Measurements from ENCODE around the gene CPNE4.
"Not testable (repeated sequence)": the region's sequence is repeated elsewhere in the genome, so short reads cannot be mapped to it uniquely, and the experiment has no call there.

CPNE4 gene

DNA sequence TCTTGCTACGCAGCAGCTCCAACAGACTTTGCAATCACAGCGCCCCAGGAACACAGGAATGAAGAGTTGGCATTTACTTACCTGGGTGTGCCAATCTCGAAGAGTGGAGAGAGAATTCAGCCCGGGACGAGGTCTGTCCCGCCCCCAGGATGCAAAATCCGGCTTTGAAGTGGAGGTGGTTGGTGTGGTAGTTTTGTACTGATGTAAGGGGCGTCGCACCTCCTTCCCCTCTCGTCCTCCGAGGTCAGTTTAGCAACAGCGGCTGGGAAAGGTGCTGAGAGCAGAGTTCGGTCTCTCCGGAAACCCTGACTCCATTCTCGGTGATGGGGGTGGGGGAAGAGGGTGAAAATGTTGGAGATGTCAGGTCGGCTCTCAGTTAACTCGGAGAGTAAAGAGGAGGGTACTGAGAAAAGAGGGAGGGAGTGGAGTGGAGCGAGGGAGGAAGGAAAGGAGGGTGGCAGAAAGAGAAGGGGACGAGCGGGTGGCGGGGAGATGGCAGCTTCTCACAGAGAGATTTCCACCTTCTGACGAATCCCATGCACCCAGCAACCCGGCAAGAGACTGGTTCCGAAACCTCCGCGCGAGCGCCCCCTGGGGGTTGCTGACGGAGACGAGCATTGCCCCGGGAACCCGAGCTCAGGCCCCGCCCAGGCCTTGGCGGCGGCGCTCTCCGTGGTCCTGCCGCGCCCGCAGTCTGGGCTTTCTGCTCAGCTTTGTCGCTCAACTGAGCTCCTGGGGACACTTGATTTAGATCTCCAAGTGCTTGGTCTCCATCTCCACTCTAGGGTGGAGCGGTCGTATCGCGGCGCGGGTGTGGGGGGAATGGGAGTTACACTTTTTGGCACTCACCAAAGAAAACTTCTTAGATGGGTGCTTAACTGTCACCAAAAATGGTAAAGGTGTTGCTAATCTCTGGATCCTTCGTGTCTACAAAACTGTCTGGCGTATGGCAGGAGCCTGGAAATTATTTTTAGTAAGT, at the start of gene CPNE4:
CPNE4 (minus strand) TSS at position 529 of the 979 bp plus-strand sequence.
- peak; percentile 82 for DNase-seq
- in situ Hi-C loops (cut with HindIII; ENCODE audit: low pct_ligation_motif_present, low pct_unique_long_range_greater_than_20kb, low sequenced_read_pairs): loop anchor here (25.0 kb wide), 1 partner anchor 153 kb away; no protein-coding TSS in a partner anchor

DNA sequence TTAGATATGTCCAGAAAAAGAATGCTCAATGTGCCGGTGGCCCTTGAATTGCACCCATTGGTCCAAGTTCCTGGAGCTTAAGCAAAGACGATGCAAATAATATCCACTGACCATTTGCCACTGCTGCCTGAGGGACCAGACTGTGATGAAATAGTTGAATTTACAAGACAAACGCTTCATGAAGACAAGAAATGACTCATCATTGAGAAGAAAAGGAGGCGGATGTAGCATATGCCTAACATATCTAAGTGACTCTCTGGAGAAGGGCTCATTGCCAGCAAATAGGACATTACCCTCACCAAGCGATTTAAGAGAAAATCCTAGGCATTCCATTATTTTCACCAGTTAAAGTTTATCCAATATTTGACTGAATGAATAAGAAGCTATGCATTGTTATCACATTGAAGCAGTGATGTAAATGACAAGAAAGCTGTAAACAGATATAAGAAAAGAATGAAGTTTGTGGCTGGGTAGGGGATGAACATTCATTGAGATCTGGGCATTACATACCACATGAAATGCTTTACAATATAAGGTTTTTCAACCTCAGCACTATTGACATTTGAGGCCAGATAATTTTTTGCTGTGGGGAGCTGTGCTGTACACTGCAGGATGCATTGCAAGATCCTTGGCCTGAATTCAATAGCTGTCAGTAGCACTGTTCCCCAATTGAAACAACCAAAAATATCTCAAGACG, 48.9 kb upstream of the CPNE4 start:
- in situ Hi-C loops (cut with HindIII; ENCODE audit: low pct_ligation_motif_present, low pct_unique_long_range_greater_than_20kb, low sequenced_read_pairs): no loop called here
- DNase-seq: no peak

DNA sequence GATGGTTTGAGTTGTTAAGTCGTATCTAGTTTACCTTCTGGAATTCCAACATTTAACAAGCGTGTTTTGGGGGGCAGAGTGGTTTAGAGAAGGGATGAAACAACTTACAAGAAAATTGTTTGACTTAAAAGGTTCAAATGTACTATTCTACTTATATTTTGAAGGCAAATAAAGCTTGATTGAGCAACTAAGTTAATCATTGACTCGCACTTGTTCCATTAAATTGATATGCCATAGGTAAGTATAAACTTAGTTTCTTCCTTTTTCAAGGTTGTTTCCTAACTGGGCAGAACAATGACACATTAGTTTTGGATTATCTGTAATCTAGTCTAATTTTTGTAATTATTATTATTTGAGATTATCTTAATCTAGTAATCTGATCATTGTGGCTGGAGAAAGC, 48.3 kb upstream of the CPNE4 start:
- in situ Hi-C loops (cut with HindIII; ENCODE audit: low pct_ligation_motif_present, low pct_unique_long_range_greater_than_20kb, low sequenced_read_pairs): no loop called here
- no peak for DNase-seq

DNA sequence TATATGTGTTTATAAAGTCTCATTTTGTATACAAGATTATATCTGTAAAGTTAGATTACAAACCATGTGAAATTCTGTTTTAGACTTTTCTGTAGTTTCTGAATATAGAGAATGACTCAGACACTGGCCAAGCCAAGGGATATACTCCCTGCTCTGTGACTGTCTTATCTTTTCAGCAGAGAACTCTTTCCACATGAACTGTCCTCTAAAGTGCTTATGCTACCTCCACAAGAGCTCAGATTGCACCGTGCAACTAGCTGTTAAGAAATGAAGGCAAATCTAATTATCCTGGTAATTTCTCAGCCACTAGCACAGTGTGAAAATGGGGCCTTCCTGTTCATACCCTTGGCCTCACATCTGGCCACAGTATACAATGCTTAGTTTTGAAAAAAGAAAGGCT, 44.3 kb upstream of the CPNE4 start:
- in situ Hi-C loops (cut with HindIII; ENCODE audit: low pct_ligation_motif_present, low pct_unique_long_range_greater_than_20kb, low sequenced_read_pairs): no loop called here
- DNase-seq: no peak

DNA sequence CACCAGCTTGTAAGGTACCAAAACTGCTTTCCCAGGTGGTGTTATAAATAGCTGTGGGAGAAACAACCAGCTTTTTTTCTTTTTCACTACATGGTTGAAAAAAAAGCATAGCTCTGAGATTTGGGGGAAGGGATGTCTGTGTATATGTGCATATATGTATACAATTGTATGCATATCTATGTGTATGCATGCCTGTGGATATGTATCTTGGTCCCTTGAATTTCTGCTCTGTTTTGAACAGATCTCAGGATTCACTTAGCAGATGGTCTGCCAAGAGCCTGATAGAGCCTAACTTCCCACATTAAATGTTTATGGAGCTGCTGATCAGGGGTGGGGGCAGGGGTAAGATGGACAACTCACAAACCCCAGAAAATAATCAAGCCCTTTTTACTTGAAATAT, 39.0 kb upstream of the CPNE4 start:
- no peak for DNase-seq
- in situ Hi-C loops (cut with HindIII; ENCODE audit: low pct_ligation_motif_present, low pct_unique_long_range_greater_than_20kb, low sequenced_read_pairs): no loop called here

DNA sequence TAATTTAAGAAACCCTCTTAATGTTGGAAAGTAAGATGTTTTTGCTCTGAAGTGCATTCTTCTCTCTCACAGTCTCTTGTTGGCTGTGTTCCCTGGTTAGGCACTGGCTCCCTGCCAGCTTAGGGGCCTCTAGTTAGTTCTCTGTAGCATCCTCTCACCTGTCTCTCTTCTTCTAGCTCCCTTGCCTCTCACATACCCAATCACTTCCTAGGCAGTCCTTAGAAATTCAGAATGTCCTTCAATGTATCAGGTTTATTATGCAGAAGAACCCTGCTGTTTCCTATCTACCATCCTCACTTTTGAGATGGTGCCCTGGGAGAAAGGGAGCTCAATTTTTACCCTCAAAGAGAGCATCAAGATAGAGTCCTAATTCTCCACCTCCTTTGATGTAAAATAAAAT, 36.2 kb upstream of the CPNE4 start:
- in situ Hi-C loops (cut with HindIII; ENCODE audit: low pct_ligation_motif_present, low pct_unique_long_range_greater_than_20kb, low sequenced_read_pairs): no loop called here
- DNase-seq: no peak

DNA sequence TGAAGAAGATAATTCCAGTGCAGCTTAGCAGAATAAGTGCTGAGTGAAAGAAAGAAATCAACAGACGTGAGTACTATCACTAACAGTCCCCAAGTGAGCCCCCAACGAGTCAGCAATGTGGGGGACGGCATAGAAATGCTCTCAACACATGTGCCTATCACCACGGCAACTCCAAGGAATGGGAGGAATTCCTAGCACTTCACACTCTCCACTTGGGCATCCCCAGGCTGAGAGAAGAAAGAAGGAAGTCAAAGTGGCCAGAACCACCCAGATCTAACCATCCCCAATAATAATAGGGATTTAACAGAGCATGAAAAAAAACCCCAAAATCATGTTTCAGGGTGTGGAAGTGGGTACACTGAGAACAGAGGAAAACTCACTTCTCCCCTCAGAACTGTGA, 29.3 kb upstream of the CPNE4 start:
- no peak for DNase-seq
- in situ Hi-C loops (cut with HindIII; ENCODE audit: low pct_ligation_motif_present, low pct_unique_long_range_greater_than_20kb, low sequenced_read_pairs): no loop called here

DNA sequence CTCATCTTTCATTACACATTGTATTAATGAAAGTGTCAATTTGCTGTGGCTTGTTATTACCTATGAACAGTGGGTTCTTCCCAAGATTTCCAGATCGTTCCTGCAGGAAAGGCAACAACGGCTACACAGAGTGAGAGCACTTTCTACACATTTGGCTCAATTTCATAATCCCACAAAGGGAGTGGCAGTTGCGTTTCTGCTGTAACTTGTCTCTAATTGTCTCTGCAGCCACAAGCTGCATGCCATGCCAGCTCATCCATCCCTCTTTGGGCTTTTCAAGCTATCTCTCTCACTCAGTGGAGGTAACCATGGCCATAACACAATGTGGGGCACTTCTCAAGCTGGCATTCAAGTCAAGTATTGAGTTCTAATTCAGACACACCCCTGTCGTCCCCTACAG, 27.7 kb upstream of the CPNE4 start:
- DNase-seq: no peak
- in situ Hi-C loops (cut with HindIII; ENCODE audit: low pct_ligation_motif_present, low pct_unique_long_range_greater_than_20kb, low sequenced_read_pairs): no loop called here

DNA sequence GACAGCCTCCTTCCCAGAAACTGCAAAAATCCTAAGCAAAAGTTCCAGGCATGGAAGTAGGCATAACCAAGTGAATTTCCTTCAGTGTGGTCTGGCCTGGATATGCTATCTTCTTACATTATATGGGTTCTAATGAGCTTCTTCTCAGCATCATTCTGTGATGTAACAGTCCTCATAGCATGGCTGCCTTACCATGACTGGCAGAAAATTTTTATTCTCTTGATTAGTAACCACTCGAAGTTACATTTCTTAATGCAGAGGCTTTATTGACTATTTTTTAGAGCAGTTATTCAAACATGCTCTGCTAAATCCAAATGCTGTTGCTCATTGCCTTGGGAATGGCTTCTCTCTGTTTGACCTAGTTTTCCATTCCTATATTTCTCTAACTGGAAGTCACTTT, 21.1 kb upstream of the CPNE4 start:
- in situ Hi-C loops (cut with HindIII; ENCODE audit: low pct_ligation_motif_present, low pct_unique_long_range_greater_than_20kb, low sequenced_read_pairs): no loop called here

DNA sequence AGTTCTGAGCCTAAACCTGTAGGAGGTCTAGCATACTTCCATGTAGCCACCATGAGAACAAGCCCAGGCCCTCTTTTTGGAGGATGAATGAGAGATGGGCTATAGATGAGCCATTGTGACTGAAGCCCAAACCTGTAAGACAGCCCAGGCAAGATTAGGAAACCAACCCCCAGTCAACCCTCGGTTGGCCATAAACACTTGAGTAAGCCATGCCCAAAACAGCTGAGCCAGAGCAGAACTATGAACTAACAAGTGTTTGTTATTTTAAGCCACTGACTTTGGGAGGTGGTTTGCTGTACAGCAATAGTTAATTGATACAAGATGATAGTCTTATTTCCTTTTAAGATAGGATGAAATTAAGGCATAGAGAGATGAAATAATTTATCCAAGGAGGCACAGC, 12.4 kb upstream of the CPNE4 start:
- in situ Hi-C loops (cut with HindIII; ENCODE audit: low pct_ligation_motif_present, low pct_unique_long_range_greater_than_20kb, low sequenced_read_pairs): loop anchor here (25.0 kb wide), 1 partner anchor 140 kb away; no protein-coding TSS in a partner anchor
- no peak for DNase-seq

More for the DNA sequence above, 21.1 kb upstream of the CPNE4 start:
- no peak for DNase-seq

DNA sequence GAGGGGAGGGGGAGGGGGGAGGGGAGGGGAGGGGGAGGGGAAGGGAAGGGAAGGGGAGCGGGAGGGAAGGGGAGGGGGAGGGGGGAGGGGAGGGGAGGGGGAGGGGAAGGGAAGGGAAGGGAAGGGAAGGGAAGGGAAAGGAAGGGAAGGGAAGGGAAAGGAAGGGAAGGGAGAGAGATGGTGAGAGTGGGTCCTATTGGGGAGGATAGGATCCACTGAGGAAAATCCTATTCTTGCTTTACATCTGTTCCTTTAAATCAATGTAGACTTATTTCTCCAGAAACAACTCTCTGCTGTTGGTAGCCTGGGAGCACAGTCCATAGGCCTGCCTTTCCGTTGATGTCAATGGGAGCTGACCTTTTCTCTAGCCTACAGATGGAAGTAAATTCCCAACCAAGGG, 10.1 kb upstream of the CPNE4 start:
- not testable (repeated sequence) for DNase-seq
- in situ Hi-C loops (cut with HindIII; ENCODE audit: low pct_ligation_motif_present, low pct_unique_long_range_greater_than_20kb, low sequenced_read_pairs): loop anchor here (25.0 kb wide), 1 partner anchor 142 kb away; no protein-coding TSS in a partner anchor

DNA sequence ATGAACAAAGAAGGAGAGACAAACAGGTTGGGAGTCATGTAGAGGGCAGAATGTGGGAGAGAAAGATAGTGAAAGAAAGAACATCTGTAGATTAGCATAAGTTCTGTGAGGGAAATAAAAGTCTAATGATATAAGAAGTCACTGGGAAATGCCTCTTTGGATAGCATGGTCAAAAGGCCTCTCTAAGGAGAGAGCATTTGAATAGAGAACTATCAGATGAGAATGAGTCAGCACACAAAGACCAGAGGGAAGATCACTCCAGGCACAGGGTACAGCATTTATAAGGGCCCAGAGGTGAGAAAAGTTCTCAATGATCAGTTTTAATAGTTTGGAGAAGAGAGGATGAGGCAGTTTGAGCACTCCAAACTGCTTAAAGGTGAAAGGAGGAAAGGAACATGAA, 7.9 kb upstream of the CPNE4 start:
- DNase-seq: no peak
- in situ Hi-C loops (cut with HindIII; ENCODE audit: low pct_ligation_motif_present, low pct_unique_long_range_greater_than_20kb, low sequenced_read_pairs): loop anchor here (25.0 kb wide), 1 partner anchor 145 kb away; no protein-coding TSS in a partner anchor

DNA sequence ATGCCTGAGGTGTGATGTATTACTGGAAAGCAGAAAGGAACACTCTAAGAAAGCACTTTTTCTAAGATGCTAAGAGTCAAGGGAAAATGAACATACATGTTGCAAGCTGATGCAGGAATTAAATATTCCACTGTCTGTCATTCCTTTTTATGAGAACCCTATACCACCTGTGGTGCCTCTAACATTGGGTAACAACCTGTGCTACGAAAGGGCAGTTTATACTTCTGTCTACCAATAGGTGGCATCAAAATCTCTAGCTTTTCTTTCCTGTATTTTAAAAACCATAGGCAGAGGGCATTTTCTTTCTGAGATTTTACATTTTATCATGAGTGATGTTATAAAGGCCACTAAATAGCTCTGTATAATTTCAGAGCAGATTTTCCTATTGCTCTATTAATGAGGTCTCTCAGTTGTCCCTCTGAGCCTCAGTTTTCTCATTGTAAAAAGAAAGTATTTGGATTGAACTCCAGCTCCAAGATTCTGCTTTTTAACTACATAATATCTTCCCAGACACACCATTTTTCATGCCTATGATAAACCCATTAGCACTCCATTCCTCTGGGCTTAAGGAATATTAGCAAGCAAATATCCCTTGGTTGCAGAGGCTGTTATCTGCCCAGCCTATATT, 3.5 kb upstream of the CPNE4 start:
- in situ Hi-C loops (cut with HindIII; ENCODE audit: low pct_ligation_motif_present, low pct_unique_long_range_greater_than_20kb, low sequenced_read_pairs): loop anchor here (25.0 kb wide), 1 partner anchor 149 kb away; no protein-coding TSS in a partner anchor
- peak; percentile 42 for DNase-seq

DNA sequence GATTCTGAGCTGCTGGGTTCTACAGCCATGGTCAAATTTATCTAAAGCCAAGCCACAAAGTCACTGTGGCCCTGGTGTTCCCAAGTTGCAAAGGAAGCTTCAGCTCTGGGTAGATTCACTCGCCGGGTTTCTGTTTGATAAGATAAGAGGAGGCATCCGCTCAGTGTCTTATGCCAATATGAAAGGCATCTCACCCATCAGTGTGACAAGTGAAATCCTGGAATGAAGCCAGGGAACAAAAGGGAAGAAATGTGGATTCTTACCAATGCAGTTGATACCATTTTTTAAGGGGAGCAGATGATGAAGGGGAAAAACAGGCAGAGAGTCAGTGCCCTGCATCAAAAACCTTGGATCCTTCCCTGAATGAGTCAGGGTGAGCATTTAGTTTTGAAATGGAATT, 2.8 kb upstream of the CPNE4 start:
- in situ Hi-C loops (cut with HindIII; ENCODE audit: low pct_ligation_motif_present, low pct_unique_long_range_greater_than_20kb, low sequenced_read_pairs): loop anchor here (25.0 kb wide), 1 partner anchor 150 kb away; no protein-coding TSS in a partner anchor
- no peak for DNase-seq

DNA sequence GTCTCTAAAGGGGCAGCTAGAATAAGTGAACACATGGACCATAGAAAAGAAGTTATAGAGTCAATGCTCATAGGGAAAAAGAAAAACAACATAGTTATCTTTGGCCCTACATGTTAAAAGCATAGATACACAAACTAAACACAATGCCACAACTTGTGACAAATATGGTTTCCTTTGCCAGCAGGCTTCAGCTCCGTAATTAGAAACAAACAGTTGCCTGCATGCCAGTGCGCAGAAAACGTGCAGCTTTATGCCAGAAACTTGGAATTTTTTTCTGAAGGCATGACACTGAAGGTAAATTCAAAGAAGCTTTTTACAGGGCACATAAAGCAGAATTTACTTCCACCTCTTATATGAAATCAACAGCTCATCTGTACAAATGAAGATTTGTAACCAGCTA, 2.2 kb upstream of the CPNE4 start:
- in situ Hi-C loops (cut with HindIII; ENCODE audit: low pct_ligation_motif_present, low pct_unique_long_range_greater_than_20kb, low sequenced_read_pairs): loop anchor here (25.0 kb wide), 1 partner anchor 150 kb away; no protein-coding TSS in a partner anchor
- no peak for DNase-seq

DNA sequence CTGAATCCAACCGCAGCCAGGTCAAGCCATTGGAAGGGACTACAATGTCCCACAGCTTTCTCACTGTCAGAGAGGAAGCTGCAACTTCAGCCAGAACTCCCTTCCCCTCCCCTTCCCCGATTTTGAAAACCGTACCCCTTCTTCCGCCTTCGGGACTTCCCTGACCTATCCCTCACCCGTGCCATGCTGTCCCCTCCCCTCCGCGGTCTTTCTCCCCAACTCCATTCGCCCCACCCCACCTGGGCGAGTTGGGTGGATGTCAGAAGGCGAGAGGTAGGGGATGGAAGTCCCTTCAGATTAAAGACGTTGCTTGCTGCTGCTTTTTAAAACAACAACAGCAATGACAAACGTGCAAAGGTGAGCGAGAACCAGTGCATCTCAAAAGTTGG, 723 bp downstream of the CPNE4 start:
- no peak for DNase-seq
- in situ Hi-C loops (cut with HindIII; ENCODE audit: low pct_ligation_motif_present, low pct_unique_long_range_greater_than_20kb, low sequenced_read_pairs): loop anchor here (25.0 kb wide), 1 partner anchor 153 kb away; no protein-coding TSS in a partner anchor

DNA sequence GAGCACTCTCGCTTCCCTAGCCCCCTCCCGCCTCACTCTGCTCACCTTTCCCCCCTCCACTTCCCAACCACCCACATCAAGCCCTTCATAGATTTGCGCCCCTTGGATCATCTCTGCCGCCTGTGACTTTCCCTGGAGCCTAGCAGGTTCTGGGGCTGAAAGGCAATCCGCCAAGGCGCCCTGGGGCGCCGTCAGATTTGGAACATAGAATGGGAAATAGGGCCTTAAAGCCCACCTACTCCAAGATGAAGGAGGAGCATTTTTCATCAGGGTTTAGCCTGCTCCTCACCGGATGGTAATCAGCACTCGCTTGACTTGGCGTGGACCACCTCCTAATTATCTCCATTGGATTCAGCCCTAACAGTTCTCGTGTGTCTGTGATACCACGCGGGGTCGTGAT, 1.3 kb downstream of the CPNE4 start:
- in situ Hi-C loops (cut with HindIII; ENCODE audit: low pct_ligation_motif_present, low pct_unique_long_range_greater_than_20kb, low sequenced_read_pairs): loop anchor here (25.0 kb wide), 1 partner anchor 154 kb away; no protein-coding TSS in a partner anchor
- DNase-seq: no peak

DNA sequence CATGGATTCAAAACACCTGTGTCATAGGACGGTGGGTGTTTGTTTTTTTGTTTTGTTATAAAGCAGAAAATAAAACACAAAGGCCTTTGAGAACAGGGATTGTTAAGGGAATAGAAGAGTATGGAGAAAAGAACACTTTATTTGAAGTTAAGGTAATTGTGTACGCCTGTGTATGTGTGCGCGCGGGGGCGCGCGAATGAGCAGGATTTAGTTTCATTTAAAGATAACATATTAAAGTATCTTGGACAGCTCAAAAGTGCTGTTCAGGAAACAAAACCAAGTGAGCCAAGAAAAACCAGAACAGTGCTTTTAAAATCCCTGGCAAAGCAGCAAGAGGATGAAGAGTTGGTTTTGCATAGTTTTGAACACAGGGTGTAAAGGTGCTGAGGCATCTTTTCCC, 1.9 kb downstream of the CPNE4 start:
- no peak for DNase-seq
- in situ Hi-C loops (cut with HindIII; ENCODE audit: low pct_ligation_motif_present, low pct_unique_long_range_greater_than_20kb, low sequenced_read_pairs): loop anchor here (25.0 kb wide), 1 partner anchor 154 kb away; no protein-coding TSS in a partner anchor
